GM12875 (cell line): ENCODE data around the gene CELF2.

Experiments
- H3K4me3 ChIP-seq: one replicate; pipeline ENCODE4 v1.5.1; 2011; ENCODE audit warnings: low read depth, low read length, control low read depth
- TF ChIP-seq, protein P1 (sequence below): IDR thresholded peaks from 2 replicates; pipeline ENCODE4 v1.5.1; 2011; ENCODE audit warnings: low read depth, mild to moderate bottlenecking, control low read depth, inconsistent platforms, low read length, moderate library complexity, borderline replicate concordance; ENCODE audit not compliant: insufficient read depth

The CELF2 gene

GRCh38 chr10:11146402-11147171 is 128.9 kb downstream of the CELF2 start:
- TF ChIP-seq, protein P1, sequence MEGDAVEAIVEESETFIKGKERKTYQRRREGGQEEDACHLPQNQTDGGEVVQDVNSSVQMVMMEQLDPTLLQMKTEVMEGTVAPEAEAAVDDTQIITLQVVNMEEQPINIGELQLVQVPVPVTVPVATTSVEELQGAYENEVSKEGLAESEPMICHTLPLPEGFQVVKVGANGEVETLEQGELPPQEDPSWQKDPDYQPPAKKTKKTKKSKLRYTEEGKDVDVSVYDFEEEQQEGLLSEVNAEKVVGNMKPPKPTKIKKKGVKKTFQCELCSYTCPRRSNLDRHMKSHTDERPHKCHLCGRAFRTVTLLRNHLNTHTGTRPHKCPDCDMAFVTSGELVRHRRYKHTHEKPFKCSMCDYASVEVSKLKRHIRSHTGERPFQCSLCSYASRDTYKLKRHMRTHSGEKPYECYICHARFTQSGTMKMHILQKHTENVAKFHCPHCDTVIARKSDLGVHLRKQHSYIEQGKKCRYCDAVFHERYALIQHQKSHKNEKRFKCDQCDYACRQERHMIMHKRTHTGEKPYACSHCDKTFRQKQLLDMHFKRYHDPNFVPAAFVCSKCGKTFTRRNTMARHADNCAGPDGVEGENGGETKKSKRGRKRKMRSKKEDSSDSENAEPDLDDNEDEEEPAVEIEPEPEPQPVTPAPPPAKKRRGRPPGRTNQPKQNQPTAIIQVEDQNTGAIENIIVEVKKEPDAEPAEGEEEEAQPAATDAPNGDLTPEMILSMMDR, result no peak
- no peak overlapping the region for H3K4me3 ChIP-seq

DNA sequence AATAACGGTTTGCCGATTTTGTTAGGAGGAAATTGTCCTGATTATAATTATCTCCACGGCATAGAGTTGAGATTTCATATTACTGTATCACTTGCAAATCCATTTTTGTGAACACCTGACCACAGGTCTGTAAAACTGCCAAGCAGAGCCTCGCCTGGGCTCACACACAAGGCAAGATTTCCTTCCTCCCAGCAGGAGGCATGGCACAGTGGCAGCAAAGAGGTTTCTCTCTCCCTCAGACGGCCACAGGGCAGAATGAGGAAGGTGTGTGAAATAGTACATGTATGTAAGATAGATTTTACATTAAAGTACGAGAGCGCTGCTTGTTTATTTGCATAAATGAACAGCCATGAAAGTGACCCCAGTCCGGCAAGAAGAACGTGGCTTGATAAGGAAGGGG is 130.1 kb downstream of the CELF2 start:
- H3K4me3 ChIP-seq, result no peak overlapping the region
- TF ChIP-seq, protein P1, result no peak

- H3K4me3 ChIP-seq, result no peak overlapping the region
- TF ChIP-seq, protein P1, result no peak
Measured at GRCh38 chr10:11148142-11149028, 130.7 kb downstream of the CELF2 start.

DNA sequence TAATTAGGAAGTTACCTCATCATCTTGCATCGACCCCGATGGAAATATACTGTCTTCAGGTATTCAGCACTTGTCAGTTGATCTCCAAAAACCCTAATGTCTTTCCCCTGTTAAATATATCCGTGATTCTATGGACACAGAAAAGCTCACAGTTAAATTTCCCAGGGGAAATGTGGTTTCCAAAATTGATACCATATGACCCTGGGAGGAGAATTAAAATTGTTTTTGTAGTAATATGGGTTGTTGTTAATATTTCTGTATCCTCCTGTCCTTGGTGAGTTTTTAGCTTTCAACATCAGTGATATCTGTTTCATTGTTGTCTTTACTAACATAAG is 132.1 kb downstream of the CELF2 start:
- no peak overlapping the region for H3K4me3 ChIP-seq
- TF ChIP-seq, protein P1, result no peak

GRCh38 chr10:11150231-11150731 is 132.6 kb downstream of the CELF2 start:
- no peak overlapping the region for H3K4me3 ChIP-seq

GRCh38 chr10:11150879-11151415 is 133.3 kb downstream of the CELF2 start:
- H3K4me3 ChIP-seq, result no peak overlapping the region
- TF ChIP-seq, protein P1, result no peak

More at GRCh38 chr10:11150231-11150731, 132.6 kb downstream of the CELF2 start:
- TF ChIP-seq, protein P1, result no peak
